Fibroblast of skin of right biceps (primary cell): ENCODE results near the gene HEG1.
A peak's percentile ranks its signal among the peaks of the same experiment; 100 is the strongest.

ENCODE experiments used
- DNase-seq: peaks from one replicate; pipeline ENCODE4 v3.0.0-alpha.2; 2013

The HEG1 gene

GRCh38 chr3:124937049-124937448 lies 118.7 kb downstream of the HEG1 start:
- no peak for DNase-seq

- no peak for DNase-seq
Measured at GRCh38 chr3:124935794-124936542, 119.8 kb downstream of the HEG1 start.

GRCh38 chr3:124935264-124935663 lies 120.5 kb downstream of the HEG1 start:
- DNase-seq = no peak

- no peak for DNase-seq
Measured at GRCh38 chr3:124934577-124934976, 121.2 kb downstream of the HEG1 start, which contains the start of gene MUC13. Gene MUC13 (minus strand): TSS chr3:124934751. CDS start chr3:124934712, 39 bp downstream.

DNA sequence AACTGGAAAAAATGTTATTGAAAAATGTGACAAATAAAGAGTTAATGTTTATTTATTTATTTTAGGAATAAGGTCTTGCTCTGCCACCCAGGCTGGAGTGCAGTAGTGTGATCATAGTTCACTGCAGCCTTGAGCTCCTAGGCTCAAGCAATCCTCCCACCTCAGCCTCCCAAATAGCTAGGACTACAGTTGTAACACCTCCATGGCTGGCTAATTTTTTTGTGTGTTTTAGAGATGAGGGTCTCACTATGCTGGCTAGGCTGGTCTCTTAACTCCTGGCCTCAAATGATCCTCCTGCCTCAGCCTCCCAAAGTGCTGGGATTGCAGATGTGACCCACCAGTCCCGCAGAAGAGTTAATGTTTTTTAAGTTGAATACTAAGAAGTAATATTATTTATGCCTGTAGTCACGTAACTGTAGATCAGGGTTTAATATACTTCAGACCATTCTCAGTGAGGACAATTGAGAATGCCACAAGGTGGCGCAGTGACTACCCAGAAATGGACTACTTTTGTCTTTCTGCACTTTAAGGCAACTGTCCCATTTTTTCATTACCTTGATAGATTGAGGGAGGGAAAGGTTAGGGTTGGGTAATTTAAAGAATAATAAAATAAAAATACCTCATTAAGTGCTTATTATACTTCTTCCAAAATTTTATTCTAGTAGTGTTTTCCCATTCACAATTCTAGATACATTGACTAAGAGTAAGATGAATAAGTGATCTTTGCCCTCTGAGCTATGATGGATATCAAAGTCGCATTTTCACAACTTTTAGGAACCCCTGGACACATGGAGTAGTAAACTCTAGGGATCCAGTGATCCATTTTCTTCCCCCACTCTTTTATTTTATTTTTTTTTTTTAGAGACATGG lies 127.2 kb downstream of the HEG1 start:
- DNase-seq = peak; percentile 70

DNA sequence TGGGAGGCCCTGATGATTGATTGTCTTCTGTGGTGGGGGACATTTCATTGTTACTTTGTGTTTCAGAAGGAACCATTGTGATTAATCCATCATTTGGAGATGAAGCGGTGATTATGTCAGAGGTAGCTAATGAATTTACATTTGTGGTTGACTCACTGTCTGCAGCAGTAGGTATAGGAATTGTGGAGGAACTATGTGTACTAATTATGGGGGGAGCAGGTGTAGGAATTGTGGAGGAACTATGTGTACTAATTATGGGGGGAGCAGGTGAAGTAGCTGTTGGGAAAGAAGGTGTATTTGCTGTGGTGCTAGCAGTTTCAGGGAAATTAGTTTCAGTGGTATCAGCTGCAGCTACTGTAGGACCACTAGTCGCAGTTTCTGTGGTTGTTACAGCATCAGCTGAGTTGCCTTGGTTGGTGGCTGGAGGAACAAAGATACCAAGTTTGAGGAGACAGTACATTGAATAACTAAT lies 128.2 kb downstream of the HEG1 start:
- DNase-seq = no peak

DNA sequence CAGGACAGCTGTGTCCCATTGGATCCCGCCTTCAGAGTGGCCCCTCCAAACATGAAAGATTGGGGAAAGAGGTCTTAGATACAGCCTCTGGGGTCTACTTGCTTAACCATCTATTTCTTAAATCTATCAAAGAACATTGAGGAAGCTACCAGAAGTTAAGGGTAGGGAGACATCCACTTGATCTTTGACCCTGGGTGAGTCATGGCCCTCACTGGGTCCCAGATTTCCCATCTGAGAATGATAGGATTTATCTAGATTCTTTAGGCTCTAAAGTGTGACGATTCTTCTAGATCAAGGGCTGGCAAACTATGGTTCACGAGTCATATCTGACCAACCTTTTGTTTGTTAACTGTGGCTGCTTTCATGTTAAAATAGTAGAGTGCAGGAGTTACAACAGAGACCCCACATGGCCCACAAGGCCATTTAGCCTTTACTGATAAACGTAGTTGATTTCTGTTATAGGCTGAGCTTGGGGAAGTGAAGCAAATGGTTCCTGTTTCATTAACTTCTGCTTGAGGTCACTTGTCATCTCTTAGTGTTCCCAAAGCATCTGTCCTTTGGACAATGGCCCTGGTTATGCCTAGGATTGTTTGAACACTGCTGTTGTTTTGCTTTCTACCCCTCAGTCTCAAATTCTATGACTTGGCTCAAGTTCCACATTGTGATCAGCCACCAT lies 129.2 kb downstream of the HEG1 start:
- no peak for DNase-seq

DNA sequence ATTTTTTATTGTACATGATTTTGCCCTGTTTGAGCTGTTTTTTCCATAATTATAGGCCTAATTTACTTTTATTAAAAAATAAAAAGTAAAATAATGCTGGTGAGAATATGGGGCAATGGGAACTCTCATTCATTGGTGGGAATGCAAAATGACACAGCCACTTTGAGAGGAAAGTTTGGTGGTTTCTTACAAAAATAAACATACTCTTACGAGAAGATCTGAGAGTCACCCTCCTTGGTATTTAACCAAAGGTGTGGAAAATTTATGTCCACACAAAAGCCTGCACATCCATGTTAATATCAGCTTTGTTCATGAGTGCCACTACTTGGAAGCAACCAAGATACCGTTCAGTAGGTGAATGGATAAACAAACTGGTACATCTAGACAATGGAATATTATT lies 131.1 kb downstream of the HEG1 start:
- no peak for DNase-seq

DNA sequence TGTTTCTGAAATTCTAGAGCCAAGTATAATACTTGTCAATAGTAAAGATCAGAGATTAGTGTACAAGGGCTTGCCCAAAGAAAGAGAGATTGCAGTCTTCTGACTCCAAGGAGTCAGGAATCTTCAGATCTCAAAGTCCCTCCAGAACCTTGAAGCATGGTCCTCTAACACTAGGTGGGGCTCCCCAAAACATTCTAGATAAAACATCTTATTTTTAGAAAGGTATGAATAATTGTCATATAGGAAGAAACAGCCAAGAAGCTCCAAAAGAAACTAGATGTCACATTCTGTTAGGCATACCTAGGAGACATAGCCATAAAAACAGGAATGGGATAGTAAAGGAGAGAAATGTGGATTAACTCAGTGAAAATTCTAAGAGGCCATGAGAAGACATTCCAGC lies 132.0 kb downstream of the HEG1 start:
- peak; percentile 17 for DNase-seq

GRCh38 chr3:124920718-124921117 lies 135.1 kb downstream of the HEG1 start:
- no peak for DNase-seq

GRCh38 chr3:124919756-124920155 lies 136.0 kb downstream of the HEG1 start:
- DNase-seq = peak; percentile 60

GRCh38 chr3:124918524-124918923 lies 137.3 kb downstream of the HEG1 start:
- no peak for DNase-seq

- DNase-seq = no peak
Measured at GRCh38 chr3:124916837-124917409, 138.9 kb downstream of the HEG1 start.
